GM18868 (cell line): ENCODE measurements around the gene GALNT12.

Experiments used
- ATAC-seq: cut with Tn5 transposase; IDR thresholded peaks from one replicate; pipeline ENCODE4 v1.9.1; 2021; ENCODE audit warnings: mild to moderate bottlenecking, moderate library complexity; ENCODE audit not compliant: unreplicated experiment

GALNT12 gene

GRCh38 chr9:98877311-98877710, 69.8 kb downstream of the GALNT12 start:
- ATAC-seq = no peak

GRCh38 chr9:98879094-98879962, 71.9 kb downstream of the GALNT12 start:
- ATAC-seq = no peak

- no peak for ATAC-seq
These were observed 72.5 kb downstream of the GALNT12 start for GRCh38 chr9:98879963-98880310.

GRCh38 chr9:98880311-98881015, 73.0 kb downstream of the GALNT12 start:
- no peak for ATAC-seq

GRCh38 chr9:98881356-98881755, 73.9 kb downstream of the GALNT12 start:
- ATAC-seq = no peak

- no peak for ATAC-seq
These were observed 74.5 kb downstream of the GALNT12 start for GRCh38 chr9:98881836-98882568.

- no peak for ATAC-seq
These were observed 75.1 kb downstream of the GALNT12 start for GRCh38 chr9:98882569-98882923.

- no peak for ATAC-seq
These were observed 75.8 kb downstream of the GALNT12 start for GRCh38 chr9:98883276-98883675.

- no peak for ATAC-seq
These were observed 77.4 kb downstream of the GALNT12 start for GRCh38 chr9:98884849-98885248.

GRCh38 chr9:98885575-98886295, 78.3 kb downstream of the GALNT12 start:
- ATAC-seq = no peak

GRCh38 chr9:98886691-98887229, 79.3 kb downstream of the GALNT12 start:
- ATAC-seq = no peak

GRCh38 chr9:98887918-98888510, 80.5 kb downstream of the GALNT12 start:
- no peak for ATAC-seq

GRCh38 chr9:98888801-98889421, 81.4 kb downstream of the GALNT12 start:
- no peak for ATAC-seq

GRCh38 chr9:98890256-98890655, 82.8 kb downstream of the GALNT12 start:
- ATAC-seq = no peak

GRCh38 chr9:98892288-98892687, 84.8 kb downstream of the GALNT12 start:
- ATAC-seq = no peak

GRCh38 chr9:98892690-98893089, 85.2 kb downstream of the GALNT12 start:
- no peak for ATAC-seq

GRCh38 chr9:98894171-98894570, 86.7 kb downstream of the GALNT12 start:
- ATAC-seq = no peak

- no peak for ATAC-seq
These were observed 87.3 kb downstream of the GALNT12 start for GRCh38 chr9:98894761-98895160.

GRCh38 chr9:98896632-98897031, 89.2 kb downstream of the GALNT12 start:
- no peak for ATAC-seq

GRCh38 chr9:98897745-98898144, 90.3 kb downstream of the GALNT12 start:
- no peak for ATAC-seq
